GM06990 (cell line): ENCODE measurements around the gene PKHD1.

Source experiments
- DNase-seq: peaks from one replicate; pipeline ENCODE4 v3.0.0-alpha.2; 2011; ENCODE audit not compliant: insufficient read length; ENCODE audit errors: extremely low read depth
- H3K27me3 ChIP-seq: replicated peaks from 2 replicates; pipeline ENCODE4 v1.6.0; 2011; ENCODE audit warnings: low read length; ENCODE audit not compliant: control insufficient read depth, insufficient read depth
- H3K36me3 ChIP-seq: 2 replicates; pipeline ENCODE4 v1.5.1; 2011; ENCODE audit warnings: low read length; ENCODE audit not compliant: control insufficient read depth, insufficient read depth
- H3K4me3 ChIP-seq: replicated peaks from 2 replicates; pipeline ENCODE4 v1.5.1; 2011; ENCODE audit warnings: low read depth, mild to moderate bottlenecking, control low read depth, low read length
- TF ChIP-seq, protein P1 (sequence below): IDR thresholded peaks from 2 replicates; pipeline ENCODE4 v1.5.1; 2011; ENCODE audit warnings: low read length, control low read depth, mild to moderate bottlenecking, inconsistent platforms; ENCODE audit not compliant: insufficient read depth, poor library complexity, severe bottlenecking

PKHD1 gene

DNA sequence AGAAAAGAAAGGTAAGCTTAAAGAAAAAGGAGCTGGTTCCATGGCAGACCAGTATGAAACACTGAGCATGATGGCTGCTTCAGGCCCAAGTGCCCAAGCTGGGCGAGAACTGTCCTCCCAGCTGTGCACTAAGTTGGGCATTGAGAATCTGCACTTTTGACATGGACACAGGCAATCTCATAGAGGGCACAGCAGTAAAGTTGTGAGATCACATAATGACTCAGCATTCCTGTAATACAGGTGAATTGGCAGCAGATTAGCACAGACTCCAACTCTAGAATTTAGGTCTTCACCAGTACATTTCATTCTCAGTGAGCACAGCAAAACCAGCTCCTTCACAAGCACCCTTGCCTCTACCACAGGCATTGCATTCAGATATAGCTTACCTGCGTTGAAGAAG, 343.4 kb downstream of the PKHD1 start:
- no peaks in the 10 kb centered on the region for H3K27me3 ChIP-seq
- no peak overlapping the region for H3K4me3 ChIP-seq
- no peaks in the 10 kb centered on the region for H3K36me3 ChIP-seq
- TF ChIP-seq, protein P1, sequence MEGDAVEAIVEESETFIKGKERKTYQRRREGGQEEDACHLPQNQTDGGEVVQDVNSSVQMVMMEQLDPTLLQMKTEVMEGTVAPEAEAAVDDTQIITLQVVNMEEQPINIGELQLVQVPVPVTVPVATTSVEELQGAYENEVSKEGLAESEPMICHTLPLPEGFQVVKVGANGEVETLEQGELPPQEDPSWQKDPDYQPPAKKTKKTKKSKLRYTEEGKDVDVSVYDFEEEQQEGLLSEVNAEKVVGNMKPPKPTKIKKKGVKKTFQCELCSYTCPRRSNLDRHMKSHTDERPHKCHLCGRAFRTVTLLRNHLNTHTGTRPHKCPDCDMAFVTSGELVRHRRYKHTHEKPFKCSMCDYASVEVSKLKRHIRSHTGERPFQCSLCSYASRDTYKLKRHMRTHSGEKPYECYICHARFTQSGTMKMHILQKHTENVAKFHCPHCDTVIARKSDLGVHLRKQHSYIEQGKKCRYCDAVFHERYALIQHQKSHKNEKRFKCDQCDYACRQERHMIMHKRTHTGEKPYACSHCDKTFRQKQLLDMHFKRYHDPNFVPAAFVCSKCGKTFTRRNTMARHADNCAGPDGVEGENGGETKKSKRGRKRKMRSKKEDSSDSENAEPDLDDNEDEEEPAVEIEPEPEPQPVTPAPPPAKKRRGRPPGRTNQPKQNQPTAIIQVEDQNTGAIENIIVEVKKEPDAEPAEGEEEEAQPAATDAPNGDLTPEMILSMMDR, result no peak
- no peak for DNase-seq

- TF ChIP-seq, protein P1, result no peak
- H3K4me3 ChIP-seq, result no peak overlapping the region
- no peaks in the 10 kb centered on the region for H3K36me3 ChIP-seq
- no peaks in the 10 kb centered on the region for H3K27me3 ChIP-seq
- no peak for DNase-seq
Measured at GRCh38 chr6:51740658-51741057, 346.8 kb downstream of the PKHD1 start.

GRCh38 chr6:51738614-51739013, 348.8 kb downstream of the PKHD1 start:
- TF ChIP-seq, protein P1, result no peak
- no peak for DNase-seq
- Histone ChIP-seq H3K27me3 (no peaks in the 10 kb centered on the region), H3K4me3 (no peak overlapping the region), H3K36me3 (no peaks in the 10 kb centered on the region)

- no peak for DNase-seq
- no peaks in the 10 kb centered on the region for H3K27me3 ChIP-seq
- H3K4me3 ChIP-seq, result no peak overlapping the region
- no peaks in the 10 kb centered on the region for H3K36me3 ChIP-seq
- TF ChIP-seq, protein P1, result no peak
Measured at GRCh38 chr6:51737580-51738360, 349.6 kb downstream of the PKHD1 start.

DNA sequence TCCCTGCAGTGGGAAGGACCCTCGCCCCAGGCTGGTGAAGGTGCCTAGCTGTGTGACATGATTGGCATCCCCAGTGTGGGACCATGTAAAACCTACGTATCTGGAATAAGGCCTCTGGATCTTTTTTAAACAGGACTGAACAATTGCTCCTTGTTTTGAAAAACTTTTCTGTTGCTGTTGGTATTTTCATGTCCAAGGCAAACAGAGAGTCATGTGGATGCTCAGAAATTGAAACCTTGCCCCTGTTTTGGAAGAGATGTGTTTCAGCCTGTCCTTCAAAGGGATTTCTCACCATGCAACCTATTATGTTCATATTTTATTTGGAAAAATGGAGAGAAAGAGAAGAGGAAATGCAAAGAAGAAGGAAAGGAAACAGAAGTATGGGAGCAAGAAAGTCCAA, 362.3 kb downstream of the PKHD1 start:
- H3K36me3 ChIP-seq, result no peaks in the 10 kb centered on the region
- H3K4me3 ChIP-seq, result no peak overlapping the region
- no peaks in the 10 kb centered on the region for H3K27me3 ChIP-seq
- DNase-seq, result no peak
- TF ChIP-seq, protein P1, result no peak
